ENCODE measurements around the gene DNAJB8.

The DNAJB8 gene

GRCh38 chr3:128486681-128487537, 20.2 kb upstream of the DNAJB8 start:
- no peak for TF ChIP-seq CTCF (conservative IDR thresholded peaks at IDR 0.05; ENCODE audit: low read depth, low read length)
- H3K4me3 ChIP-seq (ENCODE audit: low read length): peak overlapping the region; percentile 84
- DNase-seq (ENCODE audit: low read depth): no peak

GRCh38 chr3:128486205-128486628, 19.5 kb upstream of the DNAJB8 start:
- no peak for TF ChIP-seq CTCF (conservative IDR thresholded peaks at IDR 0.05; ENCODE audit: low read depth, low read length)
- H3K4me3 ChIP-seq (ENCODE audit: low read length): peak overlapping the region; percentile 84
- DNase-seq (ENCODE audit: low read depth): no peak

- no peak for DNase-seq (ENCODE audit: low read depth)
- TF ChIP-seq CTCF (conservative IDR thresholded peaks at IDR 0.05; ENCODE audit: low read depth, low read length): no peak
- peak overlapping the region; percentile 84 for H3K4me3 ChIP-seq (ENCODE audit: low read length)
These were observed 18.9 kb upstream of the DNAJB8 start for GRCh38 chr3:128485282-128486204.

GRCh38 chr3:128484404-128485281, 18.0 kb upstream of the DNAJB8 start:
- no peak for DNase-seq (ENCODE audit: low read depth)
- TF ChIP-seq CTCF (conservative IDR thresholded peaks at IDR 0.05; ENCODE audit: low read depth, low read length): no peak
- peak overlapping the region; percentile 84 for H3K4me3 ChIP-seq (ENCODE audit: low read length)

- H3K4me3 ChIP-seq (ENCODE audit: low read length): peak overlapping the region; percentile 84
- no peak for DNase-seq (ENCODE audit: low read depth)
- no peak for TF ChIP-seq CTCF (conservative IDR thresholded peaks at IDR 0.05; ENCODE audit: low read depth, low read length)
These were observed 17.1 kb upstream of the DNAJB8 start for GRCh38 chr3:128483657-128484403.

Measured in retinal pigment epithelial cell (primary cell).